Measurements from ENCODE around the gene MAPK8. TPM values are rescaled to one million over a fixed set of nuclear protein-coding genes. Genes with fewer than 3 reads are reported as not detected.
A peak's percentile ranks its signal among the peaks of the same experiment; 100 is the strongest.
"Not testable (repeated sequence)": the region's sequence is repeated elsewhere in the genome, so short reads cannot be mapped to it uniquely, and the experiment has no call there.

The MAPK8 gene
- total RNA-seq, 1 experiment from 2014 or later, result 52.9 TPM

DNA sequence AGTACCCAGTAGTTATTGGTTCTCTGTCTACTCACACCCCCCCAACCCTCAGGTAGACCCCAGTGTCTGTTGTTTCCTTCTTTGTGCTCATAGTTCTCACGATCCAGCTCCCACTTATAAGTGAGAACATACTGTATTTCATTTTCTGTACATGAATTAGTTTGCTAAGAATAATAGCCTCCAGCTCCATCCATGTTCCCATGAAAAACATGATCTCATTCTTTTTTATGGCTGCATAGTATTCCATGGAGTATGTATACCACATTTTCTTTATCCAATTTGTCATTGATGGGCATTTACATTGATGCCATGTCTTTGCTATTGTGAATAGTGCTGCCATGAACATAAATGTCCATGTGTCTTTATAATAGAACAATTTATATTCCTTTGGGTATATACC is 29.4 kb upstream of the MAPK8 start:
- Mint-ChIP-seq H3K27ac (no peak overlapping the region), H3K36me3 (peaks cover 11% of the 10 kb centered on the region; the same call in 1 of the 2 replicates), H3K4me1 (peaks cover 9% of the 10 kb centered on the region), H3K27me3 (ENCODE audit: low read depth) (no peaks in the 10 kb centered on the region), H3K9me3 (peaks cover 17% of the 10 kb centered on the region), H3K4me3 (no peak overlapping the region)
- ChIA-PET CTCF (interaction anchor here (2.1 kb wide), 1 partner anchor 13 kb away, joined by 5 read pairs; no protein-coding TSS in a partner anchor), POLR2A (no interaction called here)
- no peak for ATAC-seq
- TF ChIP-seq, protein P1, sequence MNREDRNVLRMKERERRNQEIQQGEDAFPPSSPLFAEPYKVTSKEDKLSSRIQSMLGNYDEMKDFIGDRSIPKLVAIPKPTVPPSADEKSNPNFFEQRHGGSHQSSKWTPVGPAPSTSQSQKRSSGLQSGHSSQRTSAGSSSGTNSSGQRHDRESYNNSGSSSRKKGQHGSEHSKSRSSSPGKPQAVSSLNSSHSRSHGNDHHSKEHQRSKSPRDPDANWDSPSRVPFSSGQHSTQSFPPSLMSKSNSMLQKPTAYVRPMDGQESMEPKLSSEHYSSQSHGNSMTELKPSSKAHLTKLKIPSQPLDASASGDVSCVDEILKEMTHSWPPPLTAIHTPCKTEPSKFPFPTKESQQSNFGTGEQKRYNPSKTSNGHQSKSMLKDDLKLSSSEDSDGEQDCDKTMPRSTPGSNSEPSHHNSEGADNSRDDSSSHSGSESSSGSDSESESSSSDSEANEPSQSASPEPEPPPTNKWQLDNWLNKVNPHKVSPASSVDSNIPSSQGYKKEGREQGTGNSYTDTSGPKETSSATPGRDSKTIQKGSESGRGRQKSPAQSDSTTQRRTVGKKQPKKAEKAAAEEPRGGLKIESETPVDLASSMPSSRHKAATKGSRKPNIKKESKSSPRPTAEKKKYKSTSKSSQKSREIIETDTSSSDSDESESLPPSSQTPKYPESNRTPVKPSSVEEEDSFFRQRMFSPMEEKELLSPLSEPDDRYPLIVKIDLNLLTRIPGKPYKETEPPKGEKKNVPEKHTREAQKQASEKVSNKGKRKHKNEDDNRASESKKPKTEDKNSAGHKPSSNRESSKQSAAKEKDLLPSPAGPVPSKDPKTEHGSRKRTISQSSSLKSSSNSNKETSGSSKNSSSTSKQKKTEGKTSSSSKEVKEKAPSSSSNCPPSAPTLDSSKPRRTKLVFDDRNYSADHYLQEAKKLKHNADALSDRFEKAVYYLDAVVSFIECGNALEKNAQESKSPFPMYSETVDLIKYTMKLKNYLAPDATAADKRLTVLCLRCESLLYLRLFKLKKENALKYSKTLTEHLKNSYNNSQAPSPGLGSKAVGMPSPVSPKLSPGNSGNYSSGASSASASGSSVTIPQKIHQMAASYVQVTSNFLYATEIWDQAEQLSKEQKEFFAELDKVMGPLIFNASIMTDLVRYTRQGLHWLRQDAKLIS (CRISPR knock-in tag; IDR thresholded peaks at IDR 0.05; ENCODE audit: borderline replicate concordance), result no peak
- TF ChIP-seq ZNF138 (CRISPR knock-in tag; conservative IDR thresholded peaks at IDR 0.05) (no peak), ZNF121 (CRISPR knock-in tag; IDR thresholded peaks at IDR 0.05) (no peak), GTF2I (CRISPR knock-in tag; conservative IDR thresholded peaks at IDR 0.05) (0 out of 2 replicates have a peak, but pooled peaks have one; percentile 38)
- TF ChIP-seq, protein P2, sequence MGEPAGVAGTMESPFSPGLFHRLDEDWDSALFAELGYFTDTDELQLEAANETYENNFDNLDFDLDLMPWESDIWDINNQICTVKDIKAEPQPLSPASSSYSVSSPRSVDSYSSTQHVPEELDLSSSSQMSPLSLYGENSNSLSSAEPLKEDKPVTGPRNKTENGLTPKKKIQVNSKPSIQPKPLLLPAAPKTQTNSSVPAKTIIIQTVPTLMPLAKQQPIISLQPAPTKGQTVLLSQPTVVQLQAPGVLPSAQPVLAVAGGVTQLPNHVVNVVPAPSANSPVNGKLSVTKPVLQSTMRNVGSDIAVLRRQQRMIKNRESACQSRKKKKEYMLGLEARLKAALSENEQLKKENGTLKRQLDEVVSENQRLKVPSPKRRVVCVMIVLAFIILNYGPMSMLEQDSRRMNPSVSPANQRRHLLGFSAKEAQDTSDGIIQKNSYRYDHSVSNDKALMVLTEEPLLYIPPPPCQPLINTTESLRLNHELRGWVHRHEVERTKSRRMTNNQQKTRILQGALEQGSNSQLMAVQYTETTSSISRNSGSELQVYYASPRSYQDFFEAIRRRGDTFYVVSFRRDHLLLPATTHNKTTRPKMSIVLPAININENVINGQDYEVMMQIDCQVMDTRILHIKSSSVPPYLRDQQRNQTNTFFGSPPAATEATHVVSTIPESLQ (CRISPR knock-in tag; IDR thresholded peaks at IDR 0.05), result no peak
- TF ChIP-seq, protein P3, sequence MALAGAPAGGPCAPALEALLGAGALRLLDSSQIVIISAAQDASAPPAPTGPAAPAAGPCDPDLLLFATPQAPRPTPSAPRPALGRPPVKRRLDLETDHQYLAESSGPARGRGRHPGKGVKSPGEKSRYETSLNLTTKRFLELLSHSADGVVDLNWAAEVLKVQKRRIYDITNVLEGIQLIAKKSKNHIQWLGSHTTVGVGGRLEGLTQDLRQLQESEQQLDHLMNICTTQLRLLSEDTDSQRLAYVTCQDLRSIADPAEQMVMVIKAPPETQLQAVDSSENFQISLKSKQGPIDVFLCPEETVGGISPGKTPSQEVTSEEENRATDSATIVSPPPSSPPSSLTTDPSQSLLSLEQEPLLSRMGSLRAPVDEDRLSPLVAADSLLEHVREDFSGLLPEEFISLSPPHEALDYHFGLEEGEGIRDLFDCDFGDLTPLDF (CRISPR knock-in tag; IDR thresholded peaks at IDR 0.05), result no peak
- TF ChIP-seq, protein P4, sequence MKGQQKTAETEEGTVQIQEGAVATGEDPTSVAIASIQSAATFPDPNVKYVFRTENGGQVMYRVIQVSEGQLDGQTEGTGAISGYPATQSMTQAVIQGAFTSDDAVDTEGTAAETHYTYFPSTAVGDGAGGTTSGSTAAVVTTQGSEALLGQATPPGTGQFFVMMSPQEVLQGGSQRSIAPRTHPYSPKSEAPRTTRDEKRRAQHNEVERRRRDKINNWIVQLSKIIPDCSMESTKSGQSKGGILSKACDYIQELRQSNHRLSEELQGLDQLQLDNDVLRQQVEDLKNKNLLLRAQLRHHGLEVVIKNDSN (CRISPR knock-in tag; IDR thresholded peaks at IDR 0.05), result no peak
- no peak for DNase-seq (ENCODE audit: low spot score)

DNA sequence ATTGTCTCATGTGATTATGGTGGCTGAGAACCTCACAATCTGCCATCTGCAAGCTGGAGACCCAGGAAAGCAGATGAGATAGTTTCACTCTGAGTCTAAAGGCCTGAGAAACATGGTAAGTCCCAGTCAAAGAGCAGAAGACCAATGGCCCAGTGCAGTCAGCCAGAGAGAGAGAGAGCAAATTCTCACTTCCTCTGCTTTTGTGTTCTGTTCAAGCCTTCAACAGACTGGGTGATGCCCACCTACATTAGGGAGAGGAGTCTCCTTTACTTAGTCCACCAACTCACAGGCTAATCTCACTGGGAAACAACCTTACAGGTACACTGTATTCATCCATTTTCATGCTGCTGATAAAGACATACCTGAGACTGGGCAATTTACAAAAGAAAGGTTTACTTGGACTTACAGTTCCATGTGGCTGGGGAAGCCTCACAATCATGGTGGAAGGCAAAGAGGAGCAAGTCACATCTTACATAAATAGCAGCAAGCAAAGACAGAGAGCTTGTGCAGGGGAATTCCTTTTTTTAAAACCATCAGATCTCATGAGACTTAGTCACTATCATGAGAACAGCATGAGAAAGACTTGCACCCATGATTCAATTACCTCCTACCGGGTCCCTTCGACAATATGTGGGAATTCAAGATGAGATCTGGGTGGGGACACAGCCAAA is 27.3 kb upstream of the MAPK8 start:
- POLR2A ChIA-PET, result no interaction called here
- CTCF ChIA-PET, result no interaction called here
- no peak for ATAC-seq

DNA sequence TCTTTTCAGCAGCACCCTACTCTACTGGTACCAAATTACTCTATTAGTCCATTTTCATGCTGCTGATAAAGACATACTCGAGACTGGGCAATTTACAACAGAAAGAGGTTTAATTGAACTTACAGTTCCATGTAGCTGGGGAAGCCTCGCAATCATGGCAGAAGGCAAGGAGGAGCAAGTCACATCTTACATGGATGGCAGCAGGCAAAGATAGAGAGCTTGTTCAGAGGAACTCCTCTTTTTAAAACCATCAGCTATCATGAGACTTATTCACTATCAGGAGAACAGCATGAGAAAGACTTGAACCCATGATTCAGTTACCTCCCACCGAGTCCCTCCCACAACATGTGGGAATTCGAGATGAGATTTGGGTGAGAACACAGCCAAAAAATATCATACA is 24.8 kb upstream of the MAPK8 start:
- Mint-ChIP-seq H3K36me3 (peaks cover 29% of the 10 kb centered on the region), H3K9me3 (peaks cover 46% of the 10 kb centered on the region)
- H3K27me3 Mint-ChIP-seq (ENCODE audit: low read depth); POLR2A ChIA-PET; H3K27ac Mint-ChIP-seq; DNase-seq (ENCODE audit: low spot score); H3K4me3 Mint-ChIP-seq; CTCF ChIA-PET; H3K4me1 Mint-ChIP-seq; ATAC-seq: not testable (repeated sequence)

More for the DNA sequence above, 27.3 kb upstream of the MAPK8 start:
- Mint-ChIP-seq H3K36me3 (peaks cover 21% of the 10 kb centered on the region), H3K4me1 (peaks cover 9% of the 10 kb centered on the region), H3K27me3 (ENCODE audit: low read depth) (no peaks in the 10 kb centered on the region; the same call in 1 of the 2 replicates), H3K27ac (no peak overlapping the region), H3K4me3 (no peak overlapping the region), H3K9me3 (peaks cover 37% of the 10 kb centered on the region)
- DNase-seq (ENCODE audit: low spot score), result no peak
- TF ChIP-seq SOX15 (CRISPR knock-in tag; IDR thresholded peaks at IDR 0.05), result no peak
- no peak for TF ChIP-seq ZNF121 (CRISPR knock-in tag; IDR thresholded peaks at IDR 0.05)
- no peak for TF ChIP-seq TEAD4 (CRISPR knock-in tag; IDR thresholded peaks at IDR 0.05)
- TF ChIP-seq EMX1 (CRISPR knock-in tag; IDR thresholded peaks at IDR 0.05), result no peak
- TF ChIP-seq JAZF1 (CRISPR knock-in tag; IDR thresholded peaks at IDR 0.05), result no peak
- TF ChIP-seq TCF7 (CRISPR knock-in tag; IDR thresholded peaks at IDR 0.05; ENCODE audit: low read depth), result no peak
